ENCODE measurements around the gene MAD1L1. TPM values are rescaled to one million over a fixed set of nuclear protein-coding genes. Genes with fewer than 3 reads are reported as not detected.

MAD1L1 gene
- total and polyA plus RNA-seq, 2 of the 4 experiments (the other 2 are of a cell fraction), result 29.0 to 40.9 TPM

DNA sequence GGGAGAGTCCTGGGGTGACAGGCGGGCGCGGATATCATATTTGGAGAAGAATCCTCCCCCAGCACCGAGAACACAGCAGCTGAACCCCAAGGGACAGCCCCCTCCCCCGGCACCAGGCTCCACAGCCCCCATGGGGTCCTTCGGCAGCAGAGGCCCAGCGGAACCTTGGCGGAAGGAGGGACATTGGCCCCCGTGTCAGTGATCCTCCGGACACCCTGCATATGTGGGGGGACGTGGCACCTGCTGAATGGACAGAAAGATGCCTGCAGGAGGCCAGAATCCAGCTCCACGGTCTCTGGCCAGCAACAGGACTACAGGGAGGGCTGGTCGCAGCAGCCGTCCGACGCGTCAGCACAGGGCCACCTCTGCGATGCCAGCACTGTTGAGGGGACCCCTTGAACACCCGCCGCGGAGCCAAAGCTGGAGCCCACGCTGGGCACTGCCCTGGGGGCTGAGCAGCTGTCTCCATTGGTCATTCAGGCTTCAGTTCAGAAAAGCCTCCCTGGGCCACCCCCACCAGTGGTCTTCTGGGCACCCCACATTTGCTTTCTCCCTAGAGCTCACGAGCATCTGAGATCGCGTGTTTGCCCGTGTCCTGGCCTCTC, 322.6 kb downstream of the MAD1L1 start:
- intact Hi-C loops (cut with micrococcal nuclease), result no loop called here

More for the DNA sequence above, 322.6 kb downstream of the MAD1L1 start:
- Histone ChIP-seq H4K5ac (ENCODE audit: low read depth, low read length) (no peak overlapping the region), H2AK5ac (ENCODE audit: low read depth, low read length) (no peak overlapping the region), H4K91ac (ENCODE audit: insufficient read depth, low read depth, low read length) (no peak overlapping the region), H3K9ac (ENCODE audit: low read depth, low read length) (no peak overlapping the region), H2BK15ac (ENCODE audit: low read depth, low read length) (no peak overlapping the region), H3K79me1 (ENCODE audit: low read depth in 1 of 2, low read length in 2 of 2) (peaks cover 0 to 19% of the 10 kb centered on the region in 2 experiments; a peak in 2 of 4 replicates), H3K36me3 (ENCODE audit: control insufficient read depth, insufficient read depth, low read length) (no peaks in the 10 kb centered on the region), H3K4me3 (ENCODE audit: insufficient read depth, low read depth, low read length) (no peak overlapping the region), H2BK20ac (ENCODE audit: low read depth, low read length) (no peak overlapping the region), H2BK5ac (ENCODE audit: low read depth, low read length, poor library complexity, severe bottlenecking) (no peak overlapping the region), H3K9me3 (ENCODE audit: control insufficient read depth, insufficient read depth, low read length) (no peaks in the 10 kb centered on the region), H3K4ac (ENCODE audit: low read depth, low read length) (no peak overlapping the region), H4K8ac (ENCODE audit: low read depth in 2 of 2, low read length in 2 of 2) (no peak overlapping the region), H3K56ac (ENCODE audit: extremely low read depth, insufficient read depth, low read length) (no peak overlapping the region), H4K20me1 (ENCODE audit: insufficient read depth, low read length) (no peaks in the 10 kb centered on the region; the same call in 1 of the 2 replicates), H3K27me3 (ENCODE audit: control insufficient read depth, insufficient read depth, low read length) (no peaks in the 10 kb centered on the region), H2AK9ac (replicated peaks; ENCODE audit: low read depth, low read length, poor library complexity) (no peak overlapping the region), H3K23ac (ENCODE audit: low read depth, low read length) (no peak overlapping the region), H3K4me1 (ENCODE audit: control insufficient read depth, insufficient read depth, low read length) (peaks cover 20% of the 10 kb centered on the region), H3K18ac (ENCODE audit: low read depth, low read length) (no peak overlapping the region), H3K27ac (ENCODE audit: insufficient read depth, low read length) (no peak overlapping the region), H3K4me2 (ENCODE audit: low read depth, low read length) (no peak overlapping the region), H3K9me1 (ENCODE audit: insufficient read depth, low read length) (peaks cover 9% of the 10 kb centered on the region; the same call in 1 of the 2 replicates), H2BK120ac (ENCODE audit: low read depth, low read length) (no peak overlapping the region), H2AFZ (replicated peaks; ENCODE audit: low read length, poor library complexity) (no peak overlapping the region), H3K14ac (replicated peaks; ENCODE audit: low read depth, low read length) (no peak overlapping the region)
- ATAC-seq (ENCODE audit: low read depth), result no peak
- CTCF ChIA-PET, result no interaction called here
- DNase-seq, result no peak
- TF ChIP-seq CEBPB (IDR thresholded peaks at IDR 0.05; ENCODE audit: low read depth, low read length), result no peak
- no peak for TF ChIP-seq FOS (IDR thresholded peaks at IDR 0.05; ENCODE audit: low read depth, low read length)
- TF ChIP-seq RAD21 (IDR thresholded peaks at IDR 0.05; ENCODE audit: low read length), result no peak
- no peak for TF ChIP-seq MAZ (IDR thresholded peaks at IDR 0.05; ENCODE audit: borderline replicate concordance, low read depth, low read length)
- TF ChIP-seq BHLHE40 (IDR thresholded peaks at IDR 0.05; ENCODE audit: low read depth, low read length), result no peak
- no peak for TF ChIP-seq RFX5 (IDR thresholded peaks at IDR 0.05; ENCODE audit: low read depth, low read length)
- TF ChIP-seq NFE2L2 (IDR thresholded peaks at IDR 0.05; ENCODE audit: low read depth, low read length), result no peak
- TF ChIP-seq, protein P1, sequence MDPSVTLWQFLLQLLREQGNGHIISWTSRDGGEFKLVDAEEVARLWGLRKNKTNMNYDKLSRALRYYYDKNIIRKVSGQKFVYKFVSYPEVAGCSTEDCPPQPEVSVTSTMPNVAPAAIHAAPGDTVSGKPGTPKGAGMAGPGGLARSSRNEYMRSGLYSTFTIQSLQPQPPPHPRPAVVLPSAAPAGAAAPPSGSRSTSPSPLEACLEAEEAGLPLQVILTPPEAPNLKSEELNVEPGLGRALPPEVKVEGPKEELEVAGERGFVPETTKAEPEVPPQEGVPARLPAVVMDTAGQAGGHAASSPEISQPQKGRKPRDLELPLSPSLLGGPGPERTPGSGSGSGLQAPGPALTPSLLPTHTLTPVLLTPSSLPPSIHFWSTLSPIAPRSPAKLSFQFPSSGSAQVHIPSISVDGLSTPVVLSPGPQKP (IDR thresholded peaks at IDR 0.05; ENCODE audit: borderline replicate concordance, low read depth, low read length), result no peak
- TF ChIP-seq RCOR1 (IDR thresholded peaks at IDR 0.05; ENCODE audit: insufficient replicate concordance, low read length), result no peak
- TF ChIP-seq USF2 (IDR thresholded peaks at IDR 0.05; ENCODE audit: low read depth, low read length), result no peak
- TF ChIP-seq CHD1 (IDR thresholded peaks at IDR 0.05; ENCODE audit: low read depth, low read length), result no peak
- TF ChIP-seq MAFK (IDR thresholded peaks at IDR 0.05; ENCODE audit: low read depth, low read length), result no peak
- no peak for TF ChIP-seq SMC3 (IDR thresholded peaks at IDR 0.05; ENCODE audit: low read depth, low read length)
- dilution Hi-C loops (cut with HindIII; ENCODE audit: low sequenced_read_pairs, unreplicated experiment), result no loop called here
- BruUV-seq (replicated peaks), result no TSS peak
- POLR2A ChIA-PET (ENCODE audit: unreplicated experiment), result no interaction called here
- WGBS, 2 experiments (ENCODE audit: extremely low coverage in 2 of 2, insufficient read length in 1 of 2), result 92% methylated on average over 18 of the region's 26 CpGs; no CpG with 5 or more reads in 1 of the 2 experiments
- in situ Hi-C loops (cut with MboI; ENCODE audit: low sequenced_read_pairs), result no loop called here
